Ovary (tissue), 9 donors: ENCODE results near the gene ABCG1. TPM values are rescaled to one million over a fixed set of nuclear protein-coding genes. Genes with fewer than 3 reads are reported as not detected.

Source experiments
- DNase-seq, 5 donors: peaks; one replicate each; pipeline ENCODE4 v3.0.0-alpha.2; 2019 to 2020
- H3K27ac ChIP-seq, 2 donors: fragments of 200-600 bp; one replicate each; pipeline versions ENCODE4 v1.5.1 to v1.8.0; 2019 to 2022
- H3K27me3 ChIP-seq: fragments of 200-600 bp; one replicate; pipeline ENCODE4 v1.8.0; 2022
- H3K36me3 ChIP-seq: fragments of 200-600 bp; sonication (generic); one replicate; pipeline ENCODE4 v1.5.1; 2019
- H3K4me1 ChIP-seq: one replicate; pipeline ENCODE4 v1.8.1; 2013; ENCODE audit warnings: mild to moderate bottlenecking, moderate library complexity; ENCODE audit not compliant: insufficient read depth
- H3K4me3 ChIP-seq: fragments of 200-600 bp; sonication (generic); one replicate; pipeline ENCODE4 v1.5.1; 2017
- H3K9me3 ChIP-seq, 2 donors: fragments of 200-600 bp in 1 of 2; sonication (generic) in 1 of 2; one replicate each; pipeline versions ENCODE4 v1.5.1 to v1.8.1; 2013 to 2019; ENCODE audit warnings: mild to moderate bottlenecking in 1 of 2, moderate library complexity in 1 of 2
- CTCF ChIP-seq, 3 donors: fragments of 450-650 bp in 2 of 3; fragments of 200-600 bp in 1 of 3; IDR thresholded peaks; one replicate each; pipeline versions ENCODE4 v1.5.1 to v1.8.0; 2016 to 2022; ENCODE audit warnings: antibody characterized with exemption in 3 of 3, mild to moderate bottlenecking in 1 of 3
- EP300 ChIP-seq: sonication (generic); formaldehyde crosslinking; IDR thresholded peaks from one replicate; pipeline ENCODE4 v1.6.1; 2017; ENCODE audit warnings: antibody characterized with exemption
- POLR2A ChIP-seq: fragments of 450-650 bp; IDR thresholded peaks from one replicate; pipeline ENCODE4 v1.6.1; 2017; ENCODE audit warnings: antibody characterized with exemption, mild to moderate bottlenecking, moderate library complexity
- WGBS, 3 donors: extraction: QIAGEN DNeasy Blood & Tissue Kit in 1 of 3; methylation state at CpG; one replicate each; pipeline versions ENCODE4 v1.1.5 to v1.1.7; 2013 to 2017; 5-methylcytosine and 5-hydroxymethylcytosine counted together
- intact Hi-C, 4 donors: fragments of 100-400 bp; cut with DNase I; formaldehyde crosslinking; loops; one replicate each; pipeline versions ENCODE4 v1.11.0 to v1.15.1; 2022 to 2023
- polyA plus RNA-seq, 2 donors: library from polyadenylated mRNA; stranded (reverse); fragments of 200-250 nt in 1 of 2; fragments of 350-450 nt in 1 of 2; fragmentation: Illumina TruSeq in 1 of 2; extraction: RNeasy Lipid Tissue Mini Kit (QIAGEN cat#74804) in 1 of 2; gene quantifications; one replicate each; pipeline ENCODE4 v1.2.3, GENCODE V29; 2013 to 2014
- total RNA-seq, 7 donors: library from RNA; depleted of rRNA in 2 of 7; stranded (reverse); fragments of >200 nt in 2 of 7; fragmentation: NEBNext Ultra II Directional in 3 of 7; extraction: Animal tissue kit (Norgen Biotek cat#: 25700) in 3 of 7; gene quantifications; one replicate each; pipeline versions ENCODE4 v1.1.0 to v1.2.4, GENCODE V29; 2016 to 2023
- donor health status: DM: no; HTN: no; CAD: no; lungs with moderate emphysema.
- donor health status: DM: no; HTN: no; CAD: no.
- donor health status: Bipolar disorder and iron deficiency.
- donor health status: DM: yes; HTN: yes; CAD: no.
- donor health status: DM: no; HTN: no; CAD: no.
- donor health status: DM: yes; HTN: yes; CAD: no.

Gene ABCG1
- total and polyA plus RNA-seq, 9 donors: 4.3 to 14.9 (median 5.8) TPM

GRCh38 chr21:42279888-42280287 is 60.9 kb downstream of the ABCG1 start:
- TF ChIP-seq CTCF (IDR thresholded peaks at IDR 0.05) (no peak), EP300 (no peak), POLR2A (no peak)

GRCh38 chr21:42280356-42281180 is 61.6 kb downstream of the ABCG1 start:
- Histone ChIP-seq H3K9me3 (no peaks in the 10 kb centered on the region), H3K27ac (no peak overlapping the region), H3K4me1 (no peaks in the 10 kb centered on the region), H3K36me3 (no peaks in the 10 kb centered on the region), H3K27me3 (no peaks in the 10 kb centered on the region), H3K4me3 (no peak overlapping the region)
- 85 to 89% (median 86%) methylated on average over 22 of the region's 22 CpGs for WGBS, 3 donors
- no peak for DNase-seq
- TF ChIP-seq CTCF (IDR thresholded peaks at IDR 0.05) (no peak), POLR2A (no peak), EP300 (no peak)
- intact Hi-C loops: no loop called here

More at GRCh38 chr21:42279888-42280287, 60.9 kb downstream of the ABCG1 start:
- Histone ChIP-seq H3K27me3 (no peaks in the 10 kb centered on the region), H3K27ac (no peak overlapping the region), H3K9me3 (no peaks in the 10 kb centered on the region), H3K36me3 (no peaks in the 10 kb centered on the region), H3K4me1 (no peaks in the 10 kb centered on the region), H3K4me3 (no peak overlapping the region)
- 80 to 93% (median 84%) methylated on average over 11 of the region's 11 CpGs for WGBS, 3 donors
- no peak for DNase-seq
- intact Hi-C loops: loop anchor here in 2 of 4 donors (1.0 to 10.0 kb wide), 2 partner anchors 28 to 125 kb away; no protein-coding TSS in a partner anchor

- H3K27ac ChIP-seq: no peak overlapping the region
- no peaks in the 10 kb centered on the region for H3K36me3 ChIP-seq
- intact Hi-C loops: no loop called here
- H3K4me1 ChIP-seq: no peaks in the 10 kb centered on the region
- no peak overlapping the region for H3K4me3 ChIP-seq
- H3K9me3 ChIP-seq: no peaks in the 10 kb centered on the region
- H3K27me3 ChIP-seq: no peaks in the 10 kb centered on the region
- DNase-seq: no peak
- TF ChIP-seq EP300 (no peak), POLR2A (no peak), CTCF (IDR thresholded peaks at IDR 0.05) (no peak)
- WGBS, 3 donors: 85 to 87% (median 87%) methylated on average over 12 of the region's 12 CpGs
Observed at GRCh38 chr21:42281181-42281680, 62.3 kb downstream of the ABCG1 start.

- Histone ChIP-seq H3K36me3 (no peaks in the 10 kb centered on the region), H3K4me3 (no peak overlapping the region), H3K9me3 (no peaks in the 10 kb centered on the region), H3K4me1 (no peaks in the 10 kb centered on the region), H3K27ac (no peak overlapping the region), H3K27me3 (no peaks in the 10 kb centered on the region)
- no peak for TF ChIP-seq EP300
- TF ChIP-seq POLR2A: no peak
- TF ChIP-seq CTCF (IDR thresholded peaks at IDR 0.05): no peak
- no peak for DNase-seq
- intact Hi-C loops: no loop called here
- WGBS, 3 donors: 88 to 94% (median 91%) methylated on average over 17 to 18 of the region's 18 CpGs
Observed at GRCh38 chr21:42282021-42282420, 63.1 kb downstream of the ABCG1 start.
